Stimulated activated CD4-positive, alpha-beta T cell treated with anti-CD3 and anti-CD28 coated beads, Interleukin-1b, Interleukin-23, amount 100 ng/mL, for 4 hours (primary cell): ENCODE results near the gene GJA5.

Source experiments
- DNase-seq, 2 donors: peaks; one replicate each; pipeline ENCODE4 v3.0.0-alpha.2; 2020; ENCODE audit warnings: low read depth in 2 of 2

Gene GJA5

GRCh38 chr1:147729315-147729714 lies 31.1 kb downstream of the GJA5 start:
- no peak for DNase-seq

- DNase-seq = no peak
These were observed 34.2 kb downstream of the GJA5 start for GRCh38 chr1:147726168-147726567.

GRCh38 chr1:147725685-147726084 lies 34.7 kb downstream of the GJA5 start:
- no peak for DNase-seq

GRCh38 chr1:147723691-147724323 lies 36.6 kb downstream of the GJA5 start:
- no peak for DNase-seq

- DNase-seq = no peak
These were observed 38.3 kb downstream of the GJA5 start for GRCh38 chr1:147722124-147722523.

- DNase-seq = no peak
These were observed 38.7 kb downstream of the GJA5 start for GRCh38 chr1:147721716-147722115.

- no peak for DNase-seq
These were observed 39.8 kb downstream of the GJA5 start for GRCh38 chr1:147720557-147720956.

- DNase-seq = no peak
These were observed 40.6 kb downstream of the GJA5 start for GRCh38 chr1:147719711-147720225.

- no peak for DNase-seq
These were observed 41.2 kb downstream of the GJA5 start for GRCh38 chr1:147719029-147719698.

- DNase-seq = no peak
These were observed 42.7 kb downstream of the GJA5 start for GRCh38 chr1:147717706-147718097.

- no peak for DNase-seq
These were observed 43.2 kb downstream of the GJA5 start for GRCh38 chr1:147717051-147717705.

- no peak for DNase-seq
These were observed 47.8 kb downstream of the GJA5 start for GRCh38 chr1:147712605-147713004.
